ENCODE measurements around the gene BMP6. TPM values are rescaled to one million over a fixed set of nuclear protein-coding genes. Genes with fewer than 3 reads are reported as not detected.

The BMP6 gene
- total RNA-seq (10 to 100 TPM in 1 of 2 donors, under 1 TPM in 1; 0.45 to 16.8 TPM), total RNA-seq (0 reads per million in 2 donors)

DNA sequence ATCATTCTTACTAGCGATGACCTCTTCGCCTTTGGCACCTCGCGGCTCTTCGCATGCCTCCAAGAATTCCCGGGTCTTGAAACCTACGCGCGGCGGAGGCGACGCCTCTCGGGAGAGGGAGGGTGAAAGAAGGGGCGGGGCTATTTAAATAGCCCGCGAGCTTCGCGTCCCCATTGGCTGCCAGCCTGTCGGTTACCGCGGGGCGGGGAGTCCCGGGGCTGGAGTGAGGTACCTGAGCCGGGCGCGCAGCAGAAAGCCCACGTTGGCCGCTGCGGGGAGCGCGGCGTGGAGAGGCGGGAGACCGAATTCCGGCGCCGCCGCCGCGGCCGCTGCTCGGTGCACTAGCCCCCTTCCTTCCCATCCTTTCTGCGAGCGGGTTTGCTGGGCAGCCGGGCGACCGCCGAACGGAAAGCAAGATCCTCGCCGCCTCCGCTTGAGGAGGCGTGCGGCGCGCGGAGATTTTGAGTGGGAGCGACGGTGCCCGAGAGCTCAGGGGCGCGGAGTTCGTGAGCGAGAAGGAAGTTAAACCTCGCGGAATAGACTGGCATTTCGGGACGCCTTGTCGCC lies at the start of gene BMP6:
Gene BMP6, plus strand, starts transcription at position 251 of the 567 bp plus-strand sequence. CDS start 857 bp downstream, outside the sequence.
- Mint-ChIP-seq H3K4me1 (peaks cover 16% of the 10 kb centered on the region), H3K4me3 (peak within 1 kb of the TSS; percentile 88), H3K36me3 (ENCODE audit: low read depth) (peaks cover 5% of the 10 kb centered on the region), H3K27ac (no peak within 1 kb of the TSS), H3K27me3 (peaks cover 62% of the 10 kb centered on the region)
- ATAC-seq: peak; percentile 88
- H3K9me3 ChIP-seq (ENCODE audit: control insufficient read depth, low read length, poor library complexity, severe bottlenecking): no peaks in the 10 kb centered on the region
- peak; percentile 17 to 39 (median 37) for DNase-seq

DNA sequence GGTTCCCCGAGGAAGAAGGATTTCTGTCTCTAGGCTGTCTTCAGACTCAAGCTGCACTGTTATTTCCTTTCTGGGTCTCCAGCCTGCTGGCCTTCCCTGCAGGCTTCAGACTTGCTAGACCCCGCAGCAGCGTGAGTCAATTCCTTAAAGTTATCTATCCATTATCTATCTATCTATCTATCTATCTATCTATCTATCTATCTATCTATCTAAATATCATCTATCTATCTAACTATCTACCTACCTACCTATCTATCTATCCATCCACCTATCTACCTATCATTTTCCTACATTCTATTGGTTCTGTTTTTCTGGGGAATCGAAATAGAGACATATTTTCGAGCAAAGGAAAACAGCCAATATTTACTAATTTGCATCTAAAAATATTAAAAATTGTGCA lies 48.7 kb upstream of the BMP6 start:
- Mint-ChIP-seq H3K27ac (no peak overlapping the region), H3K27me3 (peaks cover 74% of the 10 kb centered on the region), H3K4me1 (no peaks in the 10 kb centered on the region), H3K36me3 (ENCODE audit: low read depth) (peaks cover 3% of the 10 kb centered on the region), H3K4me3 (no peak overlapping the region)
- ATAC-seq (no peak), DNase-seq (no peak)
- no peaks in the 10 kb centered on the region for H3K9me3 ChIP-seq (ENCODE audit: control insufficient read depth, low read length, poor library complexity, severe bottlenecking)

DNA sequence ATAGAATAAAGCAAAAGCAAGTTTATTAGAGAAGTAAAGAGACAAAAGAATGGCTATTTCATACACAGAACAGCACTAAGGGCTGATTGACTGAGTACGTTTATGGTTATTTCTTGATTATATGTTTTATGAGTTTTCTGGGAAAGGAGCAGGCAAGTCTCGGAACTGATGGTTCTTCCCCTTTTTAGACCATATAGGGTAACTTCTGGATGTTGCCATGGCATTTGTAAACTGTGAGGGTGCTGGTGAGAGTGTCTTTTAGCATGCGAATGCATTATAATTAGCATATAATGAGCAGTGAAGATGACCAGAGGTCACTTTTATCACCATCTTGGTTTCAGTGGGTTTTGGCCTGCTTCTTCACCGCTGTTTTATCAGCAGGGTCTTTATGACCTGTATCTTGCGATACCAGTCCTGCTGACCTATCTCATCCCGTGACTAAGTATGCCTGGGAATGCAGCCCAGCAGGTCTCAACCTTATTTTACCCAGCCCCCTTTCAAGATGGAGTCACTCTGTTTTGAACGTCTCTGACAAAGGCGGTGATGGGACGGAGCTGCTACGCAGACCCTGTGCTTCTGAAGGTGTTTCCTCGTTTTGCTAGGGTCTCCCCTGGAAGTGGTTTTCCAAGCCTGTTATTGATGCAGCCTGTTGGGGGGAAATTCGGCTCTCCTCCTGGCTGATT lies 45.4 kb upstream of the BMP6 start:
- H3K9me3 ChIP-seq (ENCODE audit: control insufficient read depth, low read length, poor library complexity, severe bottlenecking): no peaks in the 10 kb centered on the region
- DNase-seq (no peak), ATAC-seq (no peak)
- Mint-ChIP-seq H3K36me3 (ENCODE audit: low read depth) (no peaks in the 10 kb centered on the region), H3K4me3 (no peak overlapping the region), H3K27me3 (peaks cover 64% of the 10 kb centered on the region), H3K27ac (no peak overlapping the region), H3K4me1 (no peaks in the 10 kb centered on the region)

DNA sequence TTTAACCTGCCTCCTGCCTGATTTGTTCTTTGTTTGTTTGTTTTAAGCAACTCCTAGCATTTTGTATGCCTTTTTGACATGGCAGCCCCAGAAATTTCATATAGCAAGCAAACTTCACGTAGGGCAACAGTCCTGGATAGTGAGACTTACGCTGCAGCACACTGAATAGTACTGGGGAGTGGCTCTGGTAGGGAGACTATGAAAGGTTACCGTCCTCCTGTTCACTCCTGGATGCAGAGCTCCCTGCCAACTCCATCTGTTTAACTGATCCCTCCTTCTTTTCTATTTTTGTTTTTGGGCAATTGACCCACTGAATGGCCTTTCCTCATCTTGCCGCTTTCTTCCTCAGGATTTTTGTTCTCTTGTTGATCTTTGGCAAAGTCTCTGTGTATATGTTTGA lies 44.5 kb upstream of the BMP6 start:
- H3K9me3 ChIP-seq (ENCODE audit: control insufficient read depth, low read length, poor library complexity, severe bottlenecking): no peaks in the 10 kb centered on the region
- no peak for ATAC-seq
- no peaks in the 10 kb centered on the region for H3K36me3 Mint-ChIP-seq (ENCODE audit: low read depth)
- no peaks in the 10 kb centered on the region for H3K4me1 Mint-ChIP-seq
- no peak for DNase-seq
- no peak overlapping the region for H3K4me3 Mint-ChIP-seq
- H3K27me3 Mint-ChIP-seq: peaks cover 58% of the 10 kb centered on the region
- no peak overlapping the region for H3K27ac Mint-ChIP-seq

DNA sequence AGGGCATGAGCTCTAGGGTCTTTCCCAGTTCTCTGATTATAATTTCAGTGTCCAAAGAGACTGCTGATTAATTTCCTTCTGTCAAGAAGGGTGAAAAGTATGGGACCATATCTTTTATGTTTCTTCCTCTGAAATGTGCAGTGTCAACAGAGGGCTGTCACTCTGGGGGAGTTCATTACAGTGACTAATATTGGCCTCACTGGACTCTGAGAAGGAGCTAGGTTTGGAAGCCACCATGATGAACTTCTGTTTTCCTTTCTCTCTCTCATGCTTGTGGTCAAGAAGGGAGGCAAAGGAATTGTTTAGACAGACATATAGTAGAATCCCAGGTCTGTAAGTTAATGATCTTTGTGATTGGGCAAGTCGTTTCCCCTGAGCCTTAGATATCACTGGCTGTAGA lies 41.8 kb upstream of the BMP6 start:
- H3K9me3 ChIP-seq (ENCODE audit: control insufficient read depth, low read length, poor library complexity, severe bottlenecking): no peaks in the 10 kb centered on the region
- DNase-seq: no peak
- H3K36me3 Mint-ChIP-seq (ENCODE audit: low read depth): no peaks in the 10 kb centered on the region
- no peak overlapping the region for H3K27ac Mint-ChIP-seq
- peaks cover 61% of the 10 kb centered on the region for H3K27me3 Mint-ChIP-seq
- no peaks in the 10 kb centered on the region for H3K4me1 Mint-ChIP-seq
- H3K4me3 Mint-ChIP-seq: no peak overlapping the region
- no peak for ATAC-seq

DNA sequence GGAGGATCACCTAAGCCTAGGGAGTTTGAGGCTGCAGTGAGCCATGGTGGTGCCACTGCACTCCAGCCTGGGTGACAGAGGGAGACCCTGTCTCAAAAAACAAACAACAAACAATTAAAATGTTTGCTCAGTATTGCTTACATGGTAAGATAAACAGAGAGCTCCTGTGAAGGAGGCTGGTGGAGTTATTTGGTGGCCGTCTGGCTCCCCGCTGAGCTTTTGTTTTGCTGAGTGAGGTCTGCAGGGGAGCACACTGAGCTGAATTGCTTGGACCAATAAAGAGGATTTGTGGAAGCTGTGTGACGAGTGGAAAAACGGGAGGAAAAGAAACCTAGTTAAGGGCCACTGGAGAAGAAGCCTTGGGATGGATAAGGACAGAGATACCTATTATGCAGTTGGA lies 41.1 kb upstream of the BMP6 start:
- no peak overlapping the region for H3K27ac Mint-ChIP-seq
- ATAC-seq (no peak), DNase-seq (no peak)
- no peaks in the 10 kb centered on the region for H3K36me3 Mint-ChIP-seq (ENCODE audit: low read depth)
- no peaks in the 10 kb centered on the region for H3K4me1 Mint-ChIP-seq
- H3K27me3 Mint-ChIP-seq: peaks cover 59% of the 10 kb centered on the region
- no peaks in the 10 kb centered on the region for H3K9me3 ChIP-seq (ENCODE audit: control insufficient read depth, low read length, poor library complexity, severe bottlenecking)
- no peak overlapping the region for H3K4me3 Mint-ChIP-seq

DNA sequence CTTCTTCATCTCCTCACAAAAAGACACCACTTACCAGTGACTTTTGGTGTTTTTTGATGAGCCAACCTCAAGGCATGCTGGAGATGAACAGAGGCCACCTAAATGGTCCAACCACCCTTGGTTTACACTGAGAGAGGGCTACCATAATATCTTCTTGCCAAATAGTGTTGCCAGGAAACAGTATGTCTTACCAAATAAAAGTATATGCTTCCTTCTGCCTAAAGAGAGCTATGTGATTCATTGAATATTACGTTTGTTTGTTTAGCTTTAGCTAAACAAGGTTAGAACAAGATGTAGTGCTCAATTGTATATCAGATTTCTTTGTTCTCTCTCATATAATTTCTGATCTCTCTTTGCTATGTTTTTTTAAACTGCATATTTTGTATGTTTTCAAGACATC lies 40.6 kb upstream of the BMP6 start:
- H3K4me3 Mint-ChIP-seq: no peak overlapping the region
- no peak overlapping the region for H3K27ac Mint-ChIP-seq
- no peaks in the 10 kb centered on the region for H3K9me3 ChIP-seq (ENCODE audit: control insufficient read depth, low read length, poor library complexity, severe bottlenecking)
- no peaks in the 10 kb centered on the region for H3K4me1 Mint-ChIP-seq
- no peaks in the 10 kb centered on the region for H3K36me3 Mint-ChIP-seq (ENCODE audit: low read depth)
- no peak for DNase-seq
- H3K27me3 Mint-ChIP-seq: peaks cover 60% of the 10 kb centered on the region
- no peak for ATAC-seq

DNA sequence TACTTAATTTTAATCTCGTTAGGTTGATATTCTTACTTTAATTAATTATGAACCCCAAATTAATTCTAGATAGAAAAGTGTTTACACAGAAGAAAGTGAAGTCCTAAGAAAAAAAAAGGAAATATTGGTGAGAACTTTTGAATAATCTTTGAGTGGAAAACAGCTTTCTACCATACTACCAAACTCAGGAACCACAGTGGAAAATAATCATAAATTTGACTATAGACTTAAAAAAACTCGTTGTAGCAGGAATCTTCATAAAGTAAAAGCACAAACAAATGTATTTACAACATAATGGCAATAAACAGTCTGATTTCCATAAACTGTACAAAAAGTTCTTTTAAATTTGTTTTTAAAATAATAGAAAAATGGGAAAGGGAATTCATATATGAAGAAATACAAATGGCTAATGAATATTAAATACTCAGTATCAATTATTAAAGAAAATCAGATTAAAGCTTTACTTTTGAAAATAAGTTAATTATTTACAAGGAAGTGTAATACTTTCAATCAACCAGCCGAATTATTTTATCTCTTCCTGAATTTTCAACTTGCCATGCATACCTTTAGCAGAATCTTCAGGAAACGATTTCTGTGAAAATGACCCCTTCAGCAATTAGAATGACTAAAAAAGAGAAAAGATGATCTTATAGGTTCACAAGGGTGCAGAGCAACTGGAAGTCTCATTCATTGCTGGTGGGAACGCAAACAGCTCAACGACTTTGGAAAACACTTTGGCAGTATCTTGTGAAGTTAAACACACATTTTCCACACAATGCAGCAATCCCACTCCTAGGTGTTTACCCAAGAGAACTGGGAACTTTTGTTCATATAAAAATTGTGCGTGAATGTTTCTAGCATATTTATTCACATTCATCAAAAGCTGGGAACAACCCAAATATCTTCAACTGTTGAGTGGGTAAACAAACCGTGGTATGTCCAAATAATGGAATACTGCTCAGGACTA lies 38.5 kb upstream of the BMP6 start:
- H3K27me3 Mint-ChIP-seq: peaks cover 57% of the 10 kb centered on the region
- ATAC-seq: no peak
- H3K27ac Mint-ChIP-seq: no peak overlapping the region
- no peaks in the 10 kb centered on the region for H3K4me1 Mint-ChIP-seq
- H3K36me3 Mint-ChIP-seq (ENCODE audit: low read depth): peaks cover 2% of the 10 kb centered on the region
- no peak for DNase-seq
- no peak overlapping the region for H3K4me3 Mint-ChIP-seq
- H3K9me3 ChIP-seq (ENCODE audit: control insufficient read depth, low read length, poor library complexity, severe bottlenecking): no peaks in the 10 kb centered on the region

DNA sequence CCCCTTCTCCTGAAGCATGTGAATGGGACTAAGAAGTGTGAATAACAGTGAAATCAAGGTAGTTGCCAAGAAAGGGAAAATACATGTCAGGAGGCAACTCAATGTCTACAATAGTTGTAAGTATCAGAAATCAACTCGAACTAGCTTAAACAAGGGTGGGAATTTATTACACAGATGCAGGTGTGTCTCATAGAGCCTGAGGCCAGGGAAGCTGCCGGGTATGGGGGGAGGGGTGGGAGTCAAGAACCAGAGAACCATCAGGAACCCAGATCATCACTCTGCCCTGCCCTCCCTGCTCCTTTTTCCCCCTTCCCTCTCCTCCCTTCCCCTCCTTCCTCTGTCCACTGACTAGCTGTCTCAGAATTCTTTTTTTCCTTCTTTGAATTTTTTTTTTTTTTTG lies 34.9 kb upstream of the BMP6 start:
- peaks cover 2% of the 10 kb centered on the region for H3K36me3 Mint-ChIP-seq (ENCODE audit: low read depth)
- H3K27ac Mint-ChIP-seq: no peak overlapping the region
- no peak for DNase-seq
- ATAC-seq: no peak
- peaks cover 55% of the 10 kb centered on the region for H3K27me3 Mint-ChIP-seq
- no peaks in the 10 kb centered on the region for H3K4me1 Mint-ChIP-seq
- no peaks in the 10 kb centered on the region for H3K9me3 ChIP-seq (ENCODE audit: control insufficient read depth, low read length, poor library complexity, severe bottlenecking)
- no peak overlapping the region for H3K4me3 Mint-ChIP-seq

DNA sequence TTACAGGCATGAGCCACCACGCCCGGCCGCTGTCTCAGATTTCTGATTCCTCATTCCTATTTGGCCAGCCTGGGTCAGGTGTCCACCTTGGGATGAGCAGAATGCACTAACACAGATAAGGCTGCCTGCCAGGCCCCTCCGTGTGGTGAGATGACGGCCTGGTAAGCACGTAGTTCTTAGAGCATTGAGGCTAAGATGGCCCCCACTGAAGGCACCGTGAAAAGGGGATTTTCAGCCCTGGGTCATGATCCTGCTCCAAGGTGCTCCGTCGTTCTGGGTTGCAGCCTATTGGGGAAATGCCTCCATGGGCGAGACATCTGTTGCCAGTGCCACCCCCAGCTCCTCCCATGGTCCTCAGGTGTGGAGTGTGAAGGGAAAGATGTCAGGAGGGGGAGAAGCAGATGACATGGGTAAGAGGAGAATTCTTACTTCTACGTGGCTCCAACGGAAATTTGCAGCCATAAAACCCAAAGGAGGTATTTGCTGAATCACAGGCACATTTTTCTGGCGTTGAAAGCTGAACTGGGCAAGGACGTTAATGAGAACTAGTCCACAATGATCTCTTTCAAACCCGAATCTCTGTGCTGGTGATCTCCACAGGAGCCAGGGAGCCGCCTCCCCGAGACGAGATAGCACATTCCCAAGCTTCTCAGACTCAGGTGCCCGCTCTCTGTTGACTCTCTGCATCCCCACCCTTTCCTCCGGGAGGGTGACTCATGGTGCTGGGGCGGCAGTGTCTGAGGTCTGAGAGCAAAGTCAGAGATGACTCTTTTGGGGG lies 34.0 kb upstream of the BMP6 start:
- H3K9me3 ChIP-seq (ENCODE audit: control insufficient read depth, low read length, poor library complexity, severe bottlenecking): no peaks in the 10 kb centered on the region
- Mint-ChIP-seq H3K27me3 (peaks cover 61% of the 10 kb centered on the region), H3K4me1 (no peaks in the 10 kb centered on the region), H3K36me3 (ENCODE audit: low read depth) (peaks cover 2% of the 10 kb centered on the region), H3K4me3 (no peak overlapping the region), H3K27ac (no peak overlapping the region)
- ATAC-seq: no peak
- no peak for DNase-seq

DNA sequence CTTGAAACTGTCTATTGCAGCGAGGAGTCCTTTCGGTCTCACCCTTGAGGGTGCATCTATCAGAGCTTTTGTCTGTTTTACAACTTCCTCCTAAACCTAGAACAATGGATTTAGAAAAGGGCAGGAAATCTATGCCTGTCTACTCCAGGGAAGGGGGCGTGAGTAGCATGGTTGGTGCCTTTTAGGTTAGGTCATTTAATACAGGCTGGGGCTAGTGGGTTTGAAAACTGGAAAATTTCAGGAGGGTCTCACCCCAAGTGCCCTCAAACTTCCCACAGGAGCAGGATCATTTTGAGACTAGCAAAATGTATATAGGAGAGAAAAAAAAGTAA lies 33.5 kb upstream of the BMP6 start:
- H3K9me3 ChIP-seq (ENCODE audit: control insufficient read depth, low read length, poor library complexity, severe bottlenecking): no peaks in the 10 kb centered on the region
- H3K4me1 Mint-ChIP-seq: no peaks in the 10 kb centered on the region
- DNase-seq (no peak), ATAC-seq (no peak)
- no peak overlapping the region for H3K27ac Mint-ChIP-seq
- no peak overlapping the region for H3K4me3 Mint-ChIP-seq
- H3K27me3 Mint-ChIP-seq: peaks cover 67% of the 10 kb centered on the region
- H3K36me3 Mint-ChIP-seq (ENCODE audit: low read depth): peaks cover 2% of the 10 kb centered on the region

DNA sequence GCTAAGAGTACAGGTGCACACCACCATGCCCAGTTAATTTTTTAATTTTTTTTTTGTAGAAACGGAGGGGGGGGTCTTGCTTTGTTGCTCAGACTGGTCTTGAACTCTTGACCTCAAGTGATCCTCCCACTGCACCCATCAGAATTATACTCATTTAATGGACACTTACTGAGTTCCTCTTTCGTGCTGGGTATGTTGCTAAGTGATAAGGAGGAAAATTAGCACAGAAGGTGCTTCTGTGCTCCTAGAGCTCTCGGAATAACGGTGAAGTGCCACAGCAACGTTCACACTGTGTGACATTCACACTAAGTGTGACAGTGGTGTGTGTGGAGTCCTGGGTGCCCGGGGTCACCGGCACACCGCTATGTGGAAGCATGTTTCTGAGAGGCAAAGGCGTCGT lies 32.1 kb upstream of the BMP6 start:
- Mint-ChIP-seq H3K36me3 (ENCODE audit: low read depth) (peaks cover 2% of the 10 kb centered on the region), H3K27ac (no peak overlapping the region), H3K27me3 (peaks cover 63% of the 10 kb centered on the region), H3K4me1 (no peaks in the 10 kb centered on the region), H3K4me3 (no peak overlapping the region)
- H3K9me3 ChIP-seq (ENCODE audit: control insufficient read depth, low read length, poor library complexity, severe bottlenecking): no peaks in the 10 kb centered on the region
- ATAC-seq: no peak
- no peak for DNase-seq

DNA sequence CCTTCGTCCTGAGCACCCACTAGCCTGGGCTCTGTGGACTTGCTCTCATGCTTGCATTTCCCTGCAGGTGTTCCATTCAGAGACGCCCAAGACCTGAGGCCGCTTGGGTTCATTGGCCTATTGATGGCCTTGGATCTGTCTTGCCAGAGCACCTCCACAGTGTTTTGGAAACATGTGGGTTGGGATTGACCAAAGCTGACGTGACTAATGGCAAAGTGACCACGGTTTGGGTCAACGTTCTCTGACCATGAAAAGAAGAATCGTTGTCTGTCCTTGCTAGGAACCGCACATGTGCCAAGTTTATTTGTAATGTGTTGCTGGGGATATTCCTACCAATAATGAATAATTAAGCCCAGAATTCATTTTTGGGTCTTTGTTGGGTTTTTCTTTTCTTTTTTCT lies 29.8 kb upstream of the BMP6 start:
- H3K9me3 ChIP-seq (ENCODE audit: control insufficient read depth, low read length, poor library complexity, severe bottlenecking): no peaks in the 10 kb centered on the region
- Mint-ChIP-seq H3K4me3 (no peak overlapping the region), H3K36me3 (ENCODE audit: low read depth) (no peaks in the 10 kb centered on the region), H3K27me3 (peaks cover 50% of the 10 kb centered on the region), H3K4me1 (no peaks in the 10 kb centered on the region), H3K27ac (no peak overlapping the region)
- no peak for ATAC-seq
- no peak for DNase-seq
